ENCODE data around the gene ARF1.
A peak's percentile ranks its signal among the peaks of the same experiment; 100 is the strongest.
"Not testable (repeated sequence)": the region's sequence is repeated elsewhere in the genome, so short reads cannot be mapped to it uniquely, and the experiment has no call there.

ARF1 gene

DNA sequence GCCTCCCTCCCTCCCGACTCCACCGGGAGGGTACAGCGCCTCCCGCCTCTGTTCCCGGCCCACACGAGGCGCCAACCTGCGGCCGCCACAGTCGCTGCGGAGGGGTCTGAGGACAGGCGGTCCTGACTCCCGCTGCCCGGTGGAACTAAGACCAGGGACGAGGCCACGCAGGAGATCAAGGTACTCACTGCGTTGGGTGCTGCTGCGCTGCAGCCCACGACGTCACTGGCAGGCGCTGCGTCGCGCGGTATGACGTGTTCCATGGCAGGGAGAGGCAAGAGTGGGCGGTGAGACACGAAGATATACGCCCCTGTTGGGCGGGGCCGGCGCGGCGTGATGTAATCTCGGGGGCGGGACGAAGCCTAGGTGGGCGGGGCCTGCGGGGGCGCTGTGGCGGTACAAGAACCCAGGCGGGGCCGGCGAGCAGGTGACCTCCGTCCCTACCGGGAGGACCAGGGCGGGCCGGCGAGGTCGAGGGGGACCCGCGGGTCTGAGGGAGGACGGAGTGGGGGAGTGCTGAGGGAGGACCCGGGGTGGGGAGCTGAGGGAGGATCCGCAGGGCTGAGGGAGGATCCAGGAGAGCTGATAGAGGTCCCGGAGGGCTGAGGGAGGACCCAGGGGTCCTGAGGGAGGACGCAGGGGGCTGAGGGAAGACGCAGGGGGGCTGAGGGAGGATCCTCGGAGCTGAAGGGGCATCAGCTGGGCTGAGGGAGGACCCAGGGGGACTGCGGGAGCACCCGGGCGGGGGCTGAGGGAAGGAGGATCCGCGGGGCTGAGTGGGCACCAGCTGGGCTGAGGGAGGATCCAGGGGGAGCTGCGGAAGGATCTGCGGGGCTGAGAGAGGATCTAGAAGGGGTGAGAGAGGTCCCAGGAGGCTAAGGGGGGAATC lies 26.8 kb downstream of the ARF1 start, which contains the start of gene MRPL55:
MRPL55 (minus strand) TSS at position 227 of the 889 bp plus-strand sequence. CDS start 1,039 bp downstream, outside the sequence.
- Histone ChIP-seq H3K9me3 (ENCODE audit: low read depth, low read length) (no peaks in the 10 kb centered on the region), H3K27ac (no peak within 1 kb of the TSS), H3K4me3 (peak within 1 kb of the TSS; percentile 96), H3K36me3 (ENCODE audit: insufficient read depth, low read length) (peaks cover 11% of the 10 kb centered on the region; the same call in 1 of the 2 replicates), H3K9ac (ENCODE audit: insufficient read length) (peak within 1 kb of the TSS; percentile 95)
- peak; percentile 73 for DNase-seq (ENCODE audit: low read depth, low spot score)
- TF ChIP-seq EZH2 (IDR thresholded peaks at IDR 0.05) (no peak), POLR2AphosphoS5 (IDR thresholded peaks at IDR 0.05; ENCODE audit: borderline replicate concordance, low read depth, low read length) (peak; percentile 95)

DNA sequence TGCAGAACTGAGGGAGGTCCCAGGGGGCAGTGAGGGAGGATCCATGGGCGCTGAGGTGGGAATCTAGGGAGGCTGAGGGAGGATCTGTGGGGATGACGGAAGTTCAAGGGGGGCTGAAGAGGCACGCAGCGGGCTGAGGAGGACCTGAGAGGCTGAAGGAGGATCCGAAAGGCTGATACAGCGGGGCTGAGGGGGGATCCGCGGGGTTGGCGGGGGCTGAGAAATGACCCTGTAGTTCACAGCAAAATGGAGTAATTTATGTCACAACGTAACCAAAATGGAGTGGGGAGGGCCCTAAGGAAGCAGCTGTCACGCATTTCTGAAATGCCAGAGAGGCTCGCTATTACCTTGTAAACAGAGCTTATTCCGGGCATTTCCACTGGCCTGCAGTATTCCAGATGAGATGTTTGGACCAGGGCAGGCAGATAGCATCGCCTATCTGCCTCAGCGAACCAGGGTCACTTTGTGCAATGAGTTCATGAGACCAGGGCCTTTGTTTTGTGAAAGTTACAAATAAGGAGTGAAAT lies 27.5 kb downstream of the ARF1 start:
- peak overlapping the region; percentile 96 for H3K4me3 ChIP-seq
- peaks cover 11% of the 10 kb centered on the region; the same call in 1 of the 2 replicates for H3K36me3 ChIP-seq (ENCODE audit: insufficient read depth, low read length)
- no peaks in the 10 kb centered on the region for H3K9me3 ChIP-seq (ENCODE audit: low read depth, low read length)
- H3K27ac ChIP-seq, result no peak overlapping the region
- TF ChIP-seq POLR2AphosphoS5 (IDR thresholded peaks at IDR 0.05; ENCODE audit: borderline replicate concordance, low read depth, low read length), result no peak
- no peak for TF ChIP-seq EZH2 (IDR thresholded peaks at IDR 0.05)
- no peak for TF ChIP-seq FOXP2 (optimal IDR thresholded peaks at IDR 0.05; ENCODE audit: control extremely low read depth, extremely low read length, insufficient read depth)
- DNase-seq (ENCODE audit: low read depth, low spot score), result no peak
- peak overlapping the region; percentile 83 for H3K9ac ChIP-seq (ENCODE audit: insufficient read length)

DNA sequence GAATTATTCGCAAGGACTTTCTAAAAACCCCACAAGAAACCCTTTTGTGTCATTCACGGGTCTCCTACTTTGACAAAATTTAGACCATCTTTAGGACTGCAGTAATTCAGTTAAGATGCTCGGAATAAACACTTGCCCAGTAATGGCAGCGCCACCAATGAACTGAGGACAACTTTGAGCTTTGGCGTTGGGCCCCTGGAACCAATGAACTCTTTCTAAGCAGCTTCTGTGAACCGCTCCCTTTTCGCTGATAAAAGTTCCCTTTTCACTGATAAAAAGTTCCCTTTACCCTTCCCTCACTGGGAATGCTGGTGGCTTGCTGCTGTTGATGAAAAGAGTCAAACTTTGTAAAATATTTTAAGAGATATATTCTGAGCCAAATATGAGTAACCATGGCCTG lies 28.0 kb downstream of the ARF1 start:
- Histone ChIP-seq H3K4me3 (no peak overlapping the region; the same call in 1 of the 2 replicates), H3K9ac (ENCODE audit: insufficient read length) (no peak overlapping the region), H3K36me3 (ENCODE audit: insufficient read depth, low read length) (peaks cover 11% of the 10 kb centered on the region; the same call in 1 of the 2 replicates), H3K9me3 (ENCODE audit: low read depth, low read length) (no peaks in the 10 kb centered on the region), H3K27ac (no peak overlapping the region)
- DNase-seq (ENCODE audit: low read depth, low spot score), result no peak
- no peak for TF ChIP-seq POLR2AphosphoS5 (IDR thresholded peaks at IDR 0.05; ENCODE audit: borderline replicate concordance, low read depth, low read length)
- TF ChIP-seq EZH2 (IDR thresholded peaks at IDR 0.05), result no peak
- no peak for TF ChIP-seq FOXP2 (optimal IDR thresholded peaks at IDR 0.05; ENCODE audit: control extremely low read depth, extremely low read length, insufficient read depth)

DNA sequence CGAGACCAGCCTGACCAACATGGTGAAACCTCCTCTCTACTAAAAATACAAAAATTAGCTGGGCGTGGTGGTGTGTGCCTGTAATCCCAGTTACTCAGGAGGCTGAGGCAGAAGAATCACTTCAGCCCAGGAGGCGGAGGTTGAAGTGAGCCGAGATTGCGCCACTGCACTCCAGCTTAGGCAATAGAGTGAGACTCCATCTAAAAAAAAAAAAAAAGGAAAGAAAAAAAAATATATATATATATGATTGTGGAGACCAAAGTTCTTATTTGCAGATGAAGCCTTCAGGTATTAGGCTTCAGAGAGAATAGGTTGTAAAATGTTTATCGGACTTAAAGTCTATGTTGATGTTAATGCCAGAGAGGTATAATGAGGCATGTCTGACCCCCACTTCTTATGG lies 28.8 kb downstream of the ARF1 start:
- not testable (repeated sequence) for H3K4me3 ChIP-seq; H3K36me3 ChIP-seq (ENCODE audit: insufficient read depth, low read length); H3K27ac ChIP-seq; H3K9ac ChIP-seq (ENCODE audit: insufficient read length); H3K9me3 ChIP-seq (ENCODE audit: low read depth, low read length); DNase-seq (ENCODE audit: low read depth, low spot score)

DNA sequence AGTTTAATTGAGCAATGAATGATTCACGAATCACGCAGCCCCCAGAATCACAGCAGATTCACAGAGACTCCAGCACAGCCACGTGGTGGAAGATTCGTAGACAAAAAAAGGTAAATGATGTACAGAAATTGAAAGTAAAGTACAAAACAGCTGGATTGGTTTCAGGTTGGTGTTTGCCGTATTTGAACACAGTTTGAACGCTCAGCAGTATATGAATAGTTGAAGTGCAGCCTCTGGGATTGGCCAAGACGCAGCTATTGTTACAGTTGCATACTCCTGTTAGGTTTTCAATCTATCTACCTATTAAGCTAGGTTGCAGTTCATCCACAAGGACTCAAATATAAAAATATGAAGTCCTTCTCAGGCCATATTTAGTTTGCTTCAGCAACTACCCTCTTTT lies 29.7 kb downstream of the ARF1 start:
- Histone ChIP-seq H3K9me3 (ENCODE audit: low read depth, low read length) (no peaks in the 10 kb centered on the region), H3K9ac (ENCODE audit: insufficient read length) (no peak overlapping the region), H3K27ac (no peak overlapping the region), H3K4me3 (no peak overlapping the region), H3K36me3 (ENCODE audit: insufficient read depth, low read length) (no peaks in the 10 kb centered on the region; the same call in 1 of the 2 replicates)
- TF ChIP-seq POLR2AphosphoS5 (IDR thresholded peaks at IDR 0.05; ENCODE audit: borderline replicate concordance, low read depth, low read length) (no peak), FOXP2 (optimal IDR thresholded peaks at IDR 0.05; ENCODE audit: control extremely low read depth, extremely low read length, insufficient read depth) (no peak), EZH2 (IDR thresholded peaks at IDR 0.05) (no peak)
- DNase-seq (ENCODE audit: low read depth, low spot score), result no peak

DNA sequence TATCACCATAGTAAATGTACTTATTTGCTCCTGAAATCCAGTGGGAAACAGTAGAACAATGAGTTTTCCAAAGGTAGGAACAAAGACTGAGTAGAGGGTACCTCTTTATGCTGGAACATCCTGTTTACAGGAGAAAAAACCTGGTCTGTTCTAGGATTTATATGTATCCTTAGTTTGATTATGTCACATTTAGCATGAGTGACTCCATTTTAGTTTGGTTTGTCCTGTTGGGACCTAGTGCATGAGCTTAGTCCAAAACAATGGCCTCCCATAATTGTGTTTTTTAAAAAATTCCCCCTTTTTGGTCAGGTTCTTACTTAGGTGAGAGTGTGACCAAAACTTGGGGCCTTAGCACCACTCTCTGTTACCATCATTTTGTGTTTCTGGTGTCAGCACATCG lies 30.1 kb downstream of the ARF1 start:
- H3K27ac ChIP-seq, result no peak overlapping the region
- H3K9me3 ChIP-seq (ENCODE audit: low read depth, low read length), result no peaks in the 10 kb centered on the region; the same call in 1 of the 2 replicates
- no peaks in the 10 kb centered on the region; the same call in 1 of the 2 replicates for H3K36me3 ChIP-seq (ENCODE audit: insufficient read depth, low read length)
- DNase-seq (ENCODE audit: low read depth, low spot score), result no peak
- H3K9ac ChIP-seq (ENCODE audit: insufficient read length), result no peak overlapping the region
- no peak overlapping the region for H3K4me3 ChIP-seq
- no peak for TF ChIP-seq FOXP2 (optimal IDR thresholded peaks at IDR 0.05; ENCODE audit: control extremely low read depth, extremely low read length, insufficient read depth)
- TF ChIP-seq POLR2AphosphoS5 (IDR thresholded peaks at IDR 0.05; ENCODE audit: borderline replicate concordance, low read depth, low read length), result no peak
- no peak for TF ChIP-seq EZH2 (IDR thresholded peaks at IDR 0.05)

DNA sequence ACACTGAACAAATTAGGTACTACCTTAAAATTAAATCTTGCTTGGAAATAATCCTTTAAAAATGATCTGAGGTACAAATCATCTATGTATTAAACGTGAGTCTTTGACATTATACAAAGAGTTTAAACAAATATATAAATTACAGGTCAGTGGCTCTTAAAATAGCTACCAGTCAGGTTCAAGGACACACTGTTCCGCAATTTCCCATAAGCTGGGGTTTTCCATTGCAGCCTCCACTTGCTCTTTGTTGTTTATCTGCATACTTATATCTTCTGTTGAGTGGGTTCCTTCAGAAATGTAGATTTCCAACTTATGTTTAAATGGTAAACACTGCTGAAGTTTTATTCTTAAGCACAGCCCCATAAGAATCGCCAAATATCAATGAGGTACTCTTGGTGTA lies 32.3 kb downstream of the ARF1 start:
- DNase-seq (ENCODE audit: low read depth, low spot score), result no peak
- H3K36me3 ChIP-seq (ENCODE audit: insufficient read depth, low read length), result no peaks in the 10 kb centered on the region
- no peak overlapping the region for H3K27ac ChIP-seq
- no peak overlapping the region for H3K4me3 ChIP-seq
- TF ChIP-seq EZH2 (IDR thresholded peaks at IDR 0.05) (no peak), FOXP2 (optimal IDR thresholded peaks at IDR 0.05; ENCODE audit: control extremely low read depth, extremely low read length, insufficient read depth) (no peak), POLR2AphosphoS5 (IDR thresholded peaks at IDR 0.05; ENCODE audit: borderline replicate concordance, low read depth, low read length) (no peak)
- H3K9ac ChIP-seq (ENCODE audit: insufficient read length), result no peak overlapping the region
- H3K9me3 ChIP-seq (ENCODE audit: low read depth, low read length), result peaks cover 8% of the 10 kb centered on the region; the same call in 1 of the 2 replicates

DNA sequence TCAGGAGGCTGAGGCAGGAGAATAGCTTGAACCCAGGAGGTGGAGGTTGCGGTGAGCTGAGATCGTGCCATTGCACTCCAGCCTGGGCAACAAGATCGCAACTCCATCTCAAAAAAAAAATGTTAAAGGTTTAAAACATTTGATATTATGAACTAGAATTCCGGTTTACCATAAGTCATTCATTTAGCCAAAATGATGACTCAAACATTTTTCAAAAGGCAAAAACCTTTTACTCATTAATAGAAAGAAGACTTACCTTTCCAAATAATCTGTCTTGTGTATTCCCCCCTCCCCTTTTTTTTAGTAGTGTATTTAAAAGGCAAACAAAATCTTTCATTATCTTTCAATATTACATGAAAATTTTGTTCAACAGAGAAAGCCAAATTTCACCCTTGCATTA lies 34.8 kb downstream of the ARF1 start:
- DNase-seq (ENCODE audit: low read depth, low spot score), result no peak
- Histone ChIP-seq H3K9ac (ENCODE audit: insufficient read length) (no peak overlapping the region), H3K27ac (no peak overlapping the region), H3K9me3 (ENCODE audit: low read depth, low read length) (peaks cover 8% of the 10 kb centered on the region; the same call in 1 of the 2 replicates), H3K36me3 (ENCODE audit: insufficient read depth, low read length) (no peaks in the 10 kb centered on the region), H3K4me3 (no peak overlapping the region)
- TF ChIP-seq EZH2 (IDR thresholded peaks at IDR 0.05) (no peak), POLR2AphosphoS5 (IDR thresholded peaks at IDR 0.05; ENCODE audit: borderline replicate concordance, low read depth, low read length) (no peak), FOXP2 (optimal IDR thresholded peaks at IDR 0.05; ENCODE audit: control extremely low read depth, extremely low read length, insufficient read depth) (no peak)
